Calu3 (cell line): ENCODE results near the gene ZFR. TPM values are rescaled to one million over a fixed set of nuclear protein-coding genes. Genes with fewer than 3 reads are reported as not detected.
A peak's percentile ranks its signal among the peaks of the same experiment; 100 is the strongest.

Source experiments
- BruUV-seq: library from RNA; stranded (reverse); fragments of 400-500 nt; replicated peaks from 2 replicates; lab custom pipeline; 2021; lab: Mats Ljungman, UMichigan
- CTCF ChIA-PET: fragments of 300-600 bp; sonication (Branson Sonifier 250); formaldehyde crosslinking; loops from one replicate; lab custom pipeline; 2022; ENCODE audit warnings: antibody characterized with exemption; lab: Charles Lee
- DNase-seq: peaks from one replicate; pipeline ENCODE4 v3.0.0; 2022
- H3K27ac Mint-ChIP-seq: one replicate; pipeline ENCODE4 v1.8.0; 2022; ENCODE audit warnings: mixed read lengths; ENCODE audit not compliant: unreplicated experiment
- H3K27me3 Mint-ChIP-seq: one replicate; pipeline ENCODE4 v1.8.0; 2022; ENCODE audit warnings: mixed read lengths; ENCODE audit not compliant: unreplicated experiment
- H3K36me3 Mint-ChIP-seq: one replicate; pipeline ENCODE4 v1.8.0; 2022; ENCODE audit warnings: mild to moderate bottlenecking, moderate library complexity, mixed read lengths; ENCODE audit not compliant: insufficient read depth, unreplicated experiment
- H3K4me1 Mint-ChIP-seq: one replicate; pipeline ENCODE4 v1.8.0; 2022; ENCODE audit warnings: mild to moderate bottlenecking, low read depth, mixed read lengths; ENCODE audit not compliant: unreplicated experiment
- H3K4me3 Mint-ChIP-seq: one replicate; pipeline ENCODE4 v1.8.0; 2022; ENCODE audit warnings: mild to moderate bottlenecking, low read depth, moderate library complexity, mixed read lengths; ENCODE audit not compliant: unreplicated experiment
- H3K9me3 Mint-ChIP-seq: one replicate; pipeline ENCODE4 v1.8.0; 2022; ENCODE audit warnings: low read depth, mixed read lengths; ENCODE audit not compliant: unreplicated experiment
- intact Hi-C: fragments of 100-400 bp; cut with micrococcal nuclease; formaldehyde crosslinking; loops from one replicate; pipeline ENCODE4 v1.10.0; 2022; ENCODE audit not compliant: unreplicated experiment
- total RNA-seq: library from RNA; stranded (reverse); gene quantifications from 2 replicates; pipeline ENCODE4 v1.2.3, GENCODE V29; 2022
- TF ChIP-seq, protein P1 (sequence below): fragments of 200-600 bp; IDR thresholded peaks from one replicate; pipeline ENCODE4 v1.8.0; 2022; ENCODE audit warnings: antibody characterized with exemption; ENCODE audit not compliant: unreplicated experiment

The ZFR gene
- total RNA-seq, 1 experiment from 2014 or later, result 63.4 TPM

DNA sequence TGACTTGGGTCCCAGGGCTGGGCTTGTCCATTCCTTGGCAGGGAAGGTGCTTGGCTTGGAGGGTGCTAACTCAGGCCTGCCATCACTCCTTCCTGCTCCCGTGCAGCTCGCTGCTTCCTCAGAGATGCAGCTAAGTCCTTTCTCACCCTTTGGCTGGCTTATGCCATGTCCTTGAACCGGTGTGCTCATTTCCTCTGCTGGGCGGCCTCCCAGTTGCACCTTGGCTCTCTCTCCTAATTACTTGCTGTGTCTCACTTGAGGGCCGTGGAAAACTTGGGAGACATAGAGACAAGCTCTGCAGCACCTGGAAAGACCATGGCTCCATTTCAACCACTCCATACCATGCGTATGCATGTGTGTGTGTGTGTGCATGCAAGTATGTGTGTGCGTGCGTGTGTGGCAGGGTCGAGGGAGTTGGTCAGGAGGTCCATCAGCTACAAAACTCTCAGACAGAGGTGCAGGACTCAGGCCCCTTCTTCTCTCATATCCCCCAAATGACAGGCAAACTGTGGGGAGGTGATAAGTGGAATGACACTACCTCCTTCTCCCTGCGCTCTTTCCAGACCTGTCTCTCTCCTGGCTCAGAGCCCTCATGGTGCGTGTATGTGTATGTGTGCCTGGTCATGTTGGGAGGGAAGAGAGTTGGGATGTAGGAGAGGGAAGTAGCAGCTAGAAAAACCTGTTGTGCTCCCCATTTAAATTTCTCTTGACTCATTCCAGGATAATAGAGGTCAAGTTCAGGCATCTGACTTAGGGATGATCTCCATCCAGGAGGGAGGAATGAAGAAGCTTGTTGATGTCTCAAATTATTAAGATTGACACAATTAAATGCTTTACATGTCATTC lies 114.2 kb downstream of the ZFR start:
- H3K9me3 Mint-ChIP-seq, result no peaks in the 10 kb centered on the region
- peaks cover 44% of the 10 kb centered on the region for H3K4me1 Mint-ChIP-seq
- peak overlapping the region; percentile 93 for H3K27ac Mint-ChIP-seq
- intact Hi-C loops, result loop anchor here (2.0 kb wide), 1 partner anchor 158 kb away; no protein-coding TSS in a partner anchor
- TF ChIP-seq, protein P1, sequence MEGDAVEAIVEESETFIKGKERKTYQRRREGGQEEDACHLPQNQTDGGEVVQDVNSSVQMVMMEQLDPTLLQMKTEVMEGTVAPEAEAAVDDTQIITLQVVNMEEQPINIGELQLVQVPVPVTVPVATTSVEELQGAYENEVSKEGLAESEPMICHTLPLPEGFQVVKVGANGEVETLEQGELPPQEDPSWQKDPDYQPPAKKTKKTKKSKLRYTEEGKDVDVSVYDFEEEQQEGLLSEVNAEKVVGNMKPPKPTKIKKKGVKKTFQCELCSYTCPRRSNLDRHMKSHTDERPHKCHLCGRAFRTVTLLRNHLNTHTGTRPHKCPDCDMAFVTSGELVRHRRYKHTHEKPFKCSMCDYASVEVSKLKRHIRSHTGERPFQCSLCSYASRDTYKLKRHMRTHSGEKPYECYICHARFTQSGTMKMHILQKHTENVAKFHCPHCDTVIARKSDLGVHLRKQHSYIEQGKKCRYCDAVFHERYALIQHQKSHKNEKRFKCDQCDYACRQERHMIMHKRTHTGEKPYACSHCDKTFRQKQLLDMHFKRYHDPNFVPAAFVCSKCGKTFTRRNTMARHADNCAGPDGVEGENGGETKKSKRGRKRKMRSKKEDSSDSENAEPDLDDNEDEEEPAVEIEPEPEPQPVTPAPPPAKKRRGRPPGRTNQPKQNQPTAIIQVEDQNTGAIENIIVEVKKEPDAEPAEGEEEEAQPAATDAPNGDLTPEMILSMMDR, result no peak
- no peaks in the 10 kb centered on the region for H3K27me3 Mint-ChIP-seq
- peak; percentile 20 for DNase-seq
- BruUV-seq, result no TSS peak
- H3K36me3 Mint-ChIP-seq, result peaks cover 16% of the 10 kb centered on the region
- CTCF ChIA-PET, result interaction anchor here (0.5 to 4.2 kb wide), 8 partner anchors 13 to 200 kb away, joined by 3 to 48 read pairs (median 3); no protein-coding TSS in a partner anchor
- peak overlapping the region; percentile 50 for H3K4me3 Mint-ChIP-seq

DNA sequence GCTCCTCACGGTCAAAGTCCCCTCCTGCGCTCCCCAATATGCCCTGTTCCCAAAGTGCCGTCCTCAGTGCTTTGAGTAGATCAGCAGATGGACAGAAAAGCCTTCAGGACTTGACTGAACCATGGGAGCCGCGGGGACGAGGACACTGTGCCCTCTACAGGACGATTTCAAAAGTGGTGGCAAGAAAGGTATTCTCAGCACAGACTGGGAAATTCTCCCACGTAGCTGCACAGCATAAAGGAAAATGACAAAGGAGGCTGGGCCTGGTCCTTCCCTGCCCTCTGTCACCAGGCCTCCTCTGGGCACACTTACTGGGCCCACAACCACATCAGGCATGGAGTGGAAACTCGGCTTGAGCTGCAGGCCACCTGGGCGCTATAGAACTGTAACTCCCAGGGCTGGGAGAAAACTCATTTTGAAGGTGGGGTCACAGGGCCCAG lies 115.1 kb downstream of the ZFR start:
- no TSS peak for BruUV-seq
- Mint-ChIP-seq H3K27me3 (no peaks in the 10 kb centered on the region), H3K27ac (peak overlapping the region; percentile 44), H3K9me3 (no peaks in the 10 kb centered on the region), H3K4me3 (no peak overlapping the region), H3K36me3 (peaks cover 22% of the 10 kb centered on the region), H3K4me1 (peaks cover 53% of the 10 kb centered on the region)
- intact Hi-C loops, result loop anchor here (1.0 to 5.0 kb wide), 2 partner anchors 52 to 97 kb away; no protein-coding TSS in a partner anchor
- peak; percentile 76 for DNase-seq
- TF ChIP-seq, protein P1, result peak; percentile 50
- CTCF ChIA-PET, result interaction anchor here (0.6 to 4.2 kb wide), 5 partner anchors 27 to 129 kb away, joined by 3 to 48 read pairs (median 4); no protein-coding TSS in a partner anchor

DNA sequence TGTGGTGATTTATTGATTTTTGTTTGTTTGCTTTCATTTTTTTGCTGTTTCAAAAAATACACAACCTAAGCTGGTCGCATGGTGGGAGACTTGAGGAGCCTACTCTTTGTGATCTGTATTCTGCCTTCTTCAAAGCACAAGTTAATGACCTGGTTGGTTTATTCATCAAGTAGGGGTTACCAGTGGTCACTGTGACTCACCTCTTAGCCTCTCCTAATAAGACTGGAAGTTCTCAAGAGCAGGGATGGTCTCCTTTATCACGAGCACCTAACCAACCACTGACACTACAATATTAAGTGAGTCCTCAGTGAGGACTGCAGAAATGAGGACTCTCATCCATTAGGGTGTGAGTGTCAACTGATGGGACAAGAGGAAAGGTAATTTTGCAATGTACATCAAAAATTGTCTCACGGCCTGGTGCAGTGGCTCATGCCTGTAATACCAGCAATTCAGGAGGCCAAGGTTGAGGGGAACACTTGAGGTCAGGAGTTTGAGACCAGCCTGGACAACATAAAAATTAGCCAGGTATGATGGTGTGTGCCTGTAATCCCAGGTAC lies 118.2 kb downstream of the ZFR start:
- DNase-seq, result peak; percentile 13

DNA sequence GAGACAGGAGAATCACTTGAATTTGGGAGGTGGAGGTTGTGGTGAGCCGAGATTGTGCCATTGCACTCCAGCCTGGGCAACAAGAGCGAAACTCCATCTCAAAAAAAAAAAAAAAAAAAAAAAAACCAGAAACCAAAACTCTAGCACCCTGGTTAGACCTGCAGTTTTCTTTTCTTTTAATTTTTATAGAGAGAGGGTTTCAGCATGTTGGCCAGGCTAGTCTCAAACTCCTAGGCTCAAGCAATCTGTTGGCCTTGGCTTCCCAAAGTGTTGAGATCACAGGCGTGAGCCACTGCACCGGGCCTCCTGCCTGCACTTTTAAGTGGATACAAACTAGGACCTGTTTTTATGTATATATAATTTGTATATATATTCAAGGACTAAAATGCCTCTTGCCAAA lies 118.9 kb downstream of the ZFR start:
- CTCF ChIA-PET, result interaction anchor here (0.7 kb wide), 2 partner anchors 46 to 131 kb away, joined by 3 to 4 read pairs; no protein-coding TSS in a partner anchor
- DNase-seq, result no peak
- H3K4me1 Mint-ChIP-seq, result peaks cover 36% of the 10 kb centered on the region
- BruUV-seq, result no TSS peak
- no peak overlapping the region for H3K4me3 Mint-ChIP-seq
- H3K9me3 Mint-ChIP-seq, result peaks cover 4% of the 10 kb centered on the region
- no peak overlapping the region for H3K27ac Mint-ChIP-seq
- H3K36me3 Mint-ChIP-seq, result peaks cover 12% of the 10 kb centered on the region
- TF ChIP-seq, protein P1, result no peak
- no peaks in the 10 kb centered on the region for H3K27me3 Mint-ChIP-seq
- intact Hi-C loops, result loop anchor here (5.0 kb wide), 1 partner anchor 48 kb away; no protein-coding TSS in a partner anchor

More for the DNA sequence above, 118.2 kb downstream of the ZFR start:
- Mint-ChIP-seq H3K27ac (no peak overlapping the region), H3K4me1 (peaks cover 43% of the 10 kb centered on the region), H3K36me3 (peaks cover 18% of the 10 kb centered on the region), H3K4me3 (no peak overlapping the region), H3K9me3 (peaks cover 4% of the 10 kb centered on the region), H3K27me3 (no peaks in the 10 kb centered on the region)
- TF ChIP-seq, protein P1, result no peak
- CTCF ChIA-PET, result interaction anchor here (0.6 kb wide), 1 partner anchor 434 kb away, joined by 6 read pairs; no protein-coding TSS in a partner anchor
- intact Hi-C loops, result loop anchor here (5.0 kb wide), 1 partner anchor 49 kb away; no protein-coding TSS in a partner anchor
- no TSS peak for BruUV-seq
